ENCODE results near the gene FGB. TPM values are rescaled to one million over a fixed set of nuclear protein-coding genes. Genes with fewer than 3 reads are reported as not detected.

Gene FGB
- total and polyA plus RNA-seq, 2 of the 13 experiments (the other 11 are each of a cell fraction or from before 2014, with no cell fraction given) = 226 to 784 TPM

GRCh38 chr4:154545689-154546088, 17.1 kb upstream of the FGB start:
- Histone ChIP-seq H3K36me3 (replicated peaks in 1 of 2; ENCODE audit: control insufficient read depth in 1 of 2, insufficient read depth in 2 of 2, low read length in 2 of 2) (peaks cover 13 to 70% of the 10 kb centered on the region in 2 experiments; a peak in 4 of 5 replicates), H3K4me3 (replicated peaks in 1 of 3; ENCODE audit: insufficient read depth in 1 of 3, low read depth in 2 of 3, low read length in 3 of 3) (no peak overlapping the region), H3K79me2 (ENCODE audit: insufficient read depth, low read length) (peaks cover 25% of the 10 kb centered on the region), H3K4me2 (ENCODE audit: low read depth, low read length) (no peak overlapping the region), H3K27ac (ENCODE audit: extremely low read length, insufficient read depth, low read length) (no peak overlapping the region), H4K20me1 (ENCODE audit: insufficient read depth, low read length) (no peaks in the 10 kb centered on the region), H3K27me3 (ENCODE audit: control insufficient read depth in 1 of 2, insufficient read depth in 2 of 2, low read length in 2 of 2) (no peaks in the 10 kb centered on the region; a peak in 1 of 5 replicates), H3K4me1 (ENCODE audit: insufficient read depth, low read length) (peaks cover 12% of the 10 kb centered on the region), H3K9ac (ENCODE audit: insufficient read depth, low read depth, low read length) (no peak overlapping the region), H2AFZ (ENCODE audit: low read length) (no peak overlapping the region), H3K9me3 (ENCODE audit: low read length) (no peaks in the 10 kb centered on the region)
- DNase-seq (ENCODE audit: low spot score) (no peak), ATAC-seq (no peak), FAIRE-seq (no peak)
- no TSS peak for BruUV-seq (replicated peaks)
- 85% methylated on average over 4 of the region's 4 CpGs for WGBS (ENCODE audit: low lambda C conversion rate)
- CTCF ChIA-PET (ENCODE audit: low intra/inter-chr PET ratio, low total read pairs) = no interaction called here
- in situ Hi-C loops (cut with HindIII; ENCODE audit: extremely low pct_ligation_motif_present, low pct_unique_long_range_greater_than_20kb) = no loop called here
- peak; percentile 75 for TF ChIP-seq PRPF4 (IDR thresholded peaks at IDR 0.05; ENCODE audit: low read depth, low read length, poor library complexity, severe bottlenecking)
- TF ChIP-seq HIVEP1 (CRISPR knock-in tag; IDR thresholded peaks at IDR 0.05) = no peak
- intact Hi-C loops (cut with micrococcal nuclease; ENCODE audit: unreplicated experiment) = no loop called here
- POLR2A ChIA-PET = no interaction called here

- Histone ChIP-seq H3K27ac (ENCODE audit: extremely low read length, insufficient read depth, low read length) (peak within 1 kb of the TSS; percentile 34), H2AFZ (ENCODE audit: low read length) (peak within 1 kb of the TSS; percentile 94), H4K20me1 (ENCODE audit: insufficient read depth, low read length) (no peaks in the 10 kb centered on the region), H3K79me2 (ENCODE audit: insufficient read depth, low read length) (peaks cover 25% of the 10 kb centered on the region), H3K9ac (ENCODE audit: insufficient read depth, low read depth, low read length) (peak within 1 kb of the TSS; percentile 69), H3K4me3 (replicated peaks in 1 of 3; ENCODE audit: insufficient read depth in 1 of 3, low read depth in 2 of 3, low read length in 3 of 3) (peak within 1 kb of the TSS; percentile 66 to 84 (median 72)), H3K9me3 (ENCODE audit: low read length) (no peaks in the 10 kb centered on the region), H3K36me3 (replicated peaks in 1 of 2; ENCODE audit: control insufficient read depth in 1 of 2, insufficient read depth in 2 of 2, low read length in 2 of 2) (peaks cover 6 to 26% of the 10 kb centered on the region in 2 experiments; a peak in 4 of 5 replicates), H3K27me3 (ENCODE audit: control insufficient read depth in 1 of 2, insufficient read depth in 2 of 2, low read length in 2 of 2) (no peaks in the 10 kb centered on the region; a peak in 1 of 5 replicates), H3K4me2 (ENCODE audit: low read depth, low read length) (peak within 1 kb of the TSS; percentile 87), H3K4me1 (ENCODE audit: insufficient read depth, low read length) (peaks cover 21% of the 10 kb centered on the region)
- peak; percentile 99 for ATAC-seq
- ChIA-PET CTCF (ENCODE audit: low intra/inter-chr PET ratio, low total read pairs) (interaction anchor here (1.8 to 6.5 kb wide), 2 partner anchors 71 to 77 kb away, joined by 5 to 154 read pairs; no protein-coding TSS in a partner anchor), POLR2A (interaction anchor here (0.5 to 3.2 kb wide), 12 partner anchors 9 to 137 kb away, joined by 3 to 30 read pairs (median 4); partner anchors contain the start of gene FGG)
- FAIRE-seq = peak; percentile 87
- 3% methylated on average over 31 of the region's 51 CpGs for WGBS (ENCODE audit: low lambda C conversion rate)
- intact Hi-C loops (cut with micrococcal nuclease; ENCODE audit: unreplicated experiment) = loop anchor here (10.0 kb wide), 1 partner anchor 805 kb away; no protein-coding TSS in a partner anchor
- in situ Hi-C loops (cut with HindIII; ENCODE audit: extremely low pct_ligation_motif_present, low pct_unique_long_range_greater_than_20kb) = loop anchor here (5.0 kb wide), 1 partner anchor 227 kb away; no protein-coding TSS in a partner anchor
- TSS peak; percentile 69 for BruUV-seq (replicated peaks)
- peak; percentile 90 for DNase-seq (ENCODE audit: low spot score)
- TF ChIP-seq FIP1L1 (IDR thresholded peaks at IDR 0.05; ENCODE audit: borderline replicate concordance, insufficient read depth, low read depth, low read length) (no peak), ZSCAN20 (CRISPR knock-in tag; IDR thresholded peaks at IDR 0.05; ENCODE audit: borderline replicate concordance) (no peak), STAT5B (CRISPR knock-in tag; IDR thresholded peaks at IDR 0.05) (no peak), NFRKB (IDR thresholded peaks at IDR 0.05) (no peak), CREBL2 (CRISPR knock-in tag; IDR thresholded peaks at IDR 0.05; ENCODE audit: borderline replicate concordance) (no peak), FOXK1 (CRISPR knock-in tag; IDR thresholded peaks at IDR 0.05; ENCODE audit: borderline replicate concordance, low read depth) (no peak), ESRRA (CRISPR knock-in tag; IDR thresholded peaks at IDR 0.05; ENCODE audit: low read depth) (no peak), AHDC1 (CRISPR knock-in tag; IDR thresholded peaks at IDR 0.05; ENCODE audit: borderline replicate concordance) (0 out of 2 replicates have a peak, but pooled peaks have one; percentile 18)
Observed at GRCh38 chr4:154549894-154550790, 12.7 kb upstream of the FGB start, which contains the start of gene PLRG1. PLRG1 (minus strand) TSS chr4:154550400; CDS start chr4:154550308, 92 bp downstream.
